Measurements from ENCODE around the gene ZNF544.
A peak's percentile ranks its signal among the peaks of the same experiment; 100 is the strongest.
"Not testable (repeated sequence)": the region's sequence is repeated elsewhere in the genome, so short reads cannot be mapped to it uniquely, and the experiment has no call there.

The ZNF544 gene

GRCh38 chr19:58304748-58305064 is 76.0 kb downstream of the ZNF544 start:
- Histone ChIP-seq H3K9ac (ENCODE audit: low read depth, low read length) (peak overlapping the region; percentile 92), H3K4me1 (ENCODE audit: insufficient read depth, low read length) (peaks cover 4% of the 10 kb centered on the region; the same call in 1 of the 2 replicates), H3K9me3 (ENCODE audit: control insufficient read depth, insufficient read depth, low read length) (no peaks in the 10 kb centered on the region), H3K36me3 (ENCODE audit: insufficient read depth, low read length) (peaks cover 12% of the 10 kb centered on the region; the same call in 1 of the 2 replicates)

- Histone ChIP-seq H3K36me3 (ENCODE audit: insufficient read depth, low read length) (peaks cover 13% of the 10 kb centered on the region; the same call in 1 of the 2 replicates), H3K9me3 (ENCODE audit: control insufficient read depth, insufficient read depth, low read length) (no peaks in the 10 kb centered on the region), H3K9ac (ENCODE audit: low read depth, low read length) (peak within 1 kb of the TSS; percentile 92), H3K4me1 (ENCODE audit: insufficient read depth, low read length) (peaks cover 4% of the 10 kb centered on the region; the same call in 1 of the 2 replicates)
Measured at GRCh38 chr19:58305065-58305931, 76.6 kb downstream of the ZNF544 start, which contains the start of gene ERVK3-1. Gene ERVK3-1, plus strand, starts transcription at chr19:58305377. Its CDS starts 6,792 bp downstream, at chr19:58312169.

GRCh38 chr19:58305932-58306323 is 77.2 kb downstream of the ZNF544 start:
- H3K36me3 ChIP-seq (ENCODE audit: insufficient read depth, low read length): peaks cover 13% of the 10 kb centered on the region; the same call in 1 of the 2 replicates
- H3K9me3 ChIP-seq (ENCODE audit: control insufficient read depth, insufficient read depth, low read length): no peaks in the 10 kb centered on the region
- peak overlapping the region; percentile 92 for H3K9ac ChIP-seq (ENCODE audit: low read depth, low read length)
- H3K4me1 ChIP-seq (ENCODE audit: insufficient read depth, low read length): peaks cover 4% of the 10 kb centered on the region; the same call in 1 of the 2 replicates

DNA sequence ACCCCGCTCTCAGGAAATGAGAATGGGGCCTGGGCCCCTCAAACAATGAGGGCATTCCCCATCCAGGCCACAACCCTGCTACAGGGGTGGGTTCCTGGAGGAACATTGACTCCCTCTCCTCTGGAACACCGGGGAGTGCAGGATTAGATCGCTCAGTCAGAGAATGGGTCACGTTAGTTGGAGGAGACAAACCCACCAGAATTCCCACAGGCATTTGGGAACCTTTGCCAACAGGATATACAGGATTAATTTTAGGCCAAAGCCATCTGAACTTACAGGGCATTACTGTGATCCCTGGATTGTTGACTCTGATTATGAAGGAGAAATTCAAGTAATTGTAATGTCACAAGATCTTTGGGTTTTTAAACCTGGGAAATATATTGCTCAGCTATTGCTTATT is 79.0 kb downstream of the ZNF544 start:
- H3K36me3 ChIP-seq (ENCODE audit: insufficient read depth, low read length): peaks cover 28% of the 10 kb centered on the region
- H3K4me1 ChIP-seq (ENCODE audit: insufficient read depth, low read length): peaks cover 4% of the 10 kb centered on the region; the same call in 1 of the 2 replicates
- H3K9ac ChIP-seq (ENCODE audit: low read depth, low read length): no peak overlapping the region
- no peaks in the 10 kb centered on the region for H3K9me3 ChIP-seq (ENCODE audit: control insufficient read depth, insufficient read depth, low read length)

- not testable (repeated sequence) for H3K4me1 ChIP-seq (ENCODE audit: insufficient read depth, low read length); H3K9ac ChIP-seq (ENCODE audit: low read depth, low read length); H3K9me3 ChIP-seq (ENCODE audit: control insufficient read depth, insufficient read depth, low read length)
- peaks cover 33% of the 10 kb centered on the region for H3K36me3 ChIP-seq (ENCODE audit: insufficient read depth, low read length)
Measured at GRCh38 chr19:58310685-58311084, 82.0 kb downstream of the ZNF544 start.

DNA sequence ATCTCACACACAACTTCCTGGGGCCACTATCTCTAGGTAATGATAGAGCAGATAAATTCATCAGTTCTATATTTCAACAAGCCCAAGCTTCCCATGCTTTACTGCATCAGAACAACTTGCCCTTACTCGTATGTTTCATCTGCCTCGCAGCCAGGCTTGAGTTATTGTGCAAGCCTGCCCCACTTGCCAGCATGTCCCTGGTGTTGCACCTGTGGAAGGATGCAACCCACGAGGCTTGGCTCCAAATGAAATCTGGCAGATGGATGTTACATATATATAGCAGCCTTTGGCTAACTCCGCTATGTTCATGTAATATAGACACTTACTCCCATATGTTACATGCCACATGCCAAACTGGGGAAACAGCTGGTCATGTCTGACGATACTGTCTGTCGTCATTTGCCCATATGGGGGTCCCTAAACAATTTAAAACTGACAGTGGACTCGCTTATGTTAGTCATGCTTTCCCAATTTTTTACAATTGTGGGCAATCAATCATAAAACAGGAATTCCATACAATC is 82.7 kb downstream of the ZNF544 start:
- H3K36me3 ChIP-seq (ENCODE audit: insufficient read depth, low read length): peaks cover 33% of the 10 kb centered on the region

More for the DNA sequence above, 82.7 kb downstream of the ZNF544 start:
- Histone ChIP-seq H3K4me1 (ENCODE audit: insufficient read depth, low read length) (no peaks in the 10 kb centered on the region), H3K9me3 (ENCODE audit: control insufficient read depth, insufficient read depth, low read length) (no peaks in the 10 kb centered on the region), H3K9ac (ENCODE audit: low read depth, low read length) (no peak overlapping the region)

All from ES-I3 (cell line).